IPS-18c (cell line): ENCODE data around the gene C1QTNF4.
"Not testable (repeated sequence)": the region's sequence is repeated elsewhere in the genome, so short reads cannot be mapped to it uniquely, and the experiment has no call there.

Experiments
- H3K4me3 ChIP-seq: 2 replicates; pipeline ENCODE4 v1.7.0; 2013; ENCODE audit warnings: low read depth, mild to moderate bottlenecking, low read length, moderate library complexity; ENCODE audit not compliant: insufficient read depth
- H3K9me3 ChIP-seq: one replicate; pipeline ENCODE4 v1.6.1; 2013; ENCODE audit warnings: mild to moderate bottlenecking, low read length, moderate library complexity; ENCODE audit not compliant: control insufficient read depth, insufficient read depth

Gene C1QTNF4

GRCh38 chr11:47593934-47594855 lies at the start of gene C1QTNF4:
TSS of gene C1QTNF4 (minus strand) at chr11:47594411. CDS start at chr11:47590810, 3,601 bp downstream.
- Histone ChIP-seq H3K9me3 (no peaks in the 10 kb centered on the region), H3K4me3 (peak within 1 kb of the TSS; percentile 84)

GRCh38 chr11:47642099-47642855 lies 48.1 kb upstream of the C1QTNF4 start, which contains the start of gene MTCH2:
TSS of gene MTCH2 (minus strand) at chr11:47642559. CDS start at chr11:47642465, 94 bp downstream.
- peak within 1 kb of the TSS; percentile 98 for H3K4me3 ChIP-seq

GRCh38 chr11:47641600-47642098 lies 47.4 kb upstream of the C1QTNF4 start:
- peak overlapping the region; percentile 98 for H3K4me3 ChIP-seq
- H3K9me3 ChIP-seq = no peaks in the 10 kb centered on the region

More at GRCh38 chr11:47642099-47642855, 48.1 kb upstream of the C1QTNF4 start, which contains the start of gene MTCH2:
- H3K9me3 ChIP-seq = no peaks in the 10 kb centered on the region

- H3K4me3 ChIP-seq, H3K9me3 ChIP-seq: not testable (repeated sequence)
Measured at GRCh38 chr11:47640506-47640905, 46.3 kb upstream of the C1QTNF4 start.

- H3K9me3 ChIP-seq, H3K4me3 ChIP-seq: not testable (repeated sequence)
Measured at GRCh38 chr11:47636331-47636730, 42.1 kb upstream of the C1QTNF4 start.

DNA sequence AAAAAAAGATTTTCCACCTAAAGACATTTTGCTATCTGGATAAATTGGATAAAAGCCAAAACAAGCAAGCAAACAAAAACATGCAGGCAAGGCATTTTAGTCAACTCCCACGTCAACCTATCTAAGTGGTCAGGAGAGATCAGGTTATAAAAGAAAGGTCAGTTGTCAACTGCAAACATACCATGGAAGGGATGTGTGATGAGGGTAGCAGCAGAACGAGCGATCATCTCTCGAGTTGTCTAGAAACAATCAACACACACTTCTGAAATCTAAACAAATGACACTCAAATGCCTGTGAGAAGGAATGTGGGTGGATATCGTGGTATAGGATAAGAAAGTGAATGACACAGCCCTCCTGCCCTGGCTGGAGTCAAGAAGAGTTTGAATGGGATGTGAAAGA lies 37.3 kb upstream of the C1QTNF4 start:
- no peaks in the 10 kb centered on the region for H3K9me3 ChIP-seq
- H3K4me3 ChIP-seq = no peak overlapping the region

- H3K9me3 ChIP-seq = no peaks in the 10 kb centered on the region
- H3K4me3 ChIP-seq = no peak overlapping the region
Measured at GRCh38 chr11:47628026-47628425, 33.8 kb upstream of the C1QTNF4 start.

DNA sequence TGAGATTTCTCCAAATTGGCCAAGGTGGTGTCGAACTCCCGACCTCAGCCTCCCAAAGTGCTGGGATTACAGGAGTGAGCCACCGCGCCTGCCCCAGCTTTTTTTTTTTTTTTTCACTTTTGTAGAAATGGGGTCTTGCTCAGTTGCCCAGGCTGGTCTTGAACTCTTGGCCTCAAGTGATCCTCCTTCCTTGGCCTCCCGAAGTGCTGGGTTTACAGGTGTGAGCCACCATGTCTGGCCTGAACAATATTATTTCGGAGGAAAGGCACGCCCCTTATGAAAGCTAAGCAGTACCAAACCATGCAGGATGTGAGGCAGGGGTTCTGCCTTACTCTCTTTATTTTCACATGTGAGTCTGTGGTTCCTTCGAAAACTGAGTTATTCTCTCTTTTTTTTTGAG lies 32.0 kb upstream of the C1QTNF4 start:
- H3K4me3 ChIP-seq = no peak overlapping the region

GRCh38 chr11:47620836-47621378 lies 26.7 kb upstream of the C1QTNF4 start:
- Histone ChIP-seq H3K4me3 (no peak overlapping the region), H3K9me3 (no peaks in the 10 kb centered on the region)

More for the DNA sequence above, 32.0 kb upstream of the C1QTNF4 start:
- no peaks in the 10 kb centered on the region for H3K9me3 ChIP-seq

DNA sequence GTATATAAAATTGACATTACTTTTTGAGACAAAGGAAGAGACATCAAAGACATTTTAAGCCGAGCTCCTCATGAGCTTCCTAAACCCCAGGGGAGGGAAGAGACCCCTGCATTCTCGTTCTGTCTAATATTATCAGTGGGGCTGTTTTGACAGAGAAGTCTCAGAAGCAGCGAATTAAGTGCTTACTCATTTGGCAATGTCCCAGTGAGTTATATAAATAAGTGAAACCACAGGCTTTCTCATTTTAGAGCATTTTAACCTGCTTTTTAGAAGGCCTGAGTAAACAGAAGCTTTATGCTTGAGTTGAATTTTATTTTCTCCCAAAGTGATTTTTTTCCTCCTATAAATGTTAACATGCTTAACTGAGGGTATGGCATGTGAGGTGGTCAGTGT lies 23.2 kb upstream of the C1QTNF4 start:
- no peaks in the 10 kb centered on the region for H3K9me3 ChIP-seq
- H3K4me3 ChIP-seq = no peak overlapping the region

DNA sequence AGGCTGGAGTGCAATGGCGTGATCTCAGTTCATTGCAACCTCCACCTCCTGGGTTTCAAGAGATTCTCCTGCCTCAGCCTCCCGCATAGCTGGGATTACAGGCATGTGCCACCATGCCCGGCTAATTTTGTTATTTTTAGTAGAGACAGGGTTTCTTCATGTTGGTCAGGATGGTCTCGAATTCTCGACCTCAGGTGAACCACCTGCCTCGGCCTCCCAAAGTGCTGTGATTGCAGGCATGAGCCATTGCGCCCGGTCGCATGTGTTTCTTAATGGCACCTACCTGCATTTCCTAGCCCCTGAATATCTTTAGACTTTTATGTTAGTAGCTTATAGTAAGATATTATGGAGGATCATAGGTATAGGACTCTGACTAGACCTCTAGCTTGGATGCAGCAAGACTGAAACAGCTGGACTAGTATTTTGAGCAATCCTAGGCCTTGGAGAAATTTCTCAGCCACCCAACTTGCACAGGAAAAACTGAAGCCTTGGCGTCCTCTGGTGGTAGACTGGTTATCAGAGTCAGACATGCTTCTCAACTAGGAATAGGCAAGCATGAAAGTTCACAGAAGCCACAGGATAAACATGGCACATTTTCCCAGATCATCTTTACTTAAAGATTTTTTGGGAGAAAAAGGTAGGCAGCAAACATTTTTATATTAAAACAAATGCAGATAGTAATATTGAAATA lies 22.7 kb upstream of the C1QTNF4 start:
- Histone ChIP-seq H3K4me3 (no peak overlapping the region), H3K9me3 (no peaks in the 10 kb centered on the region)

GRCh38 chr11:47615249-47615648 lies 21.0 kb upstream of the C1QTNF4 start:
- no peaks in the 10 kb centered on the region for H3K9me3 ChIP-seq
- no peak overlapping the region for H3K4me3 ChIP-seq

- Histone ChIP-seq H3K4me3 (no peak overlapping the region), H3K9me3 (no peaks in the 10 kb centered on the region)
Measured at GRCh38 chr11:47611348-47611794, 17.2 kb upstream of the C1QTNF4 start.

GRCh38 chr11:47609675-47610074 lies 15.5 kb upstream of the C1QTNF4 start:
- Histone ChIP-seq H3K4me3 (no peak overlapping the region), H3K9me3 (no peaks in the 10 kb centered on the region)

GRCh38 chr11:47607380-47607779 lies 13.2 kb upstream of the C1QTNF4 start:
- Histone ChIP-seq H3K4me3 (no peak overlapping the region), H3K9me3 (no peaks in the 10 kb centered on the region)

DNA sequence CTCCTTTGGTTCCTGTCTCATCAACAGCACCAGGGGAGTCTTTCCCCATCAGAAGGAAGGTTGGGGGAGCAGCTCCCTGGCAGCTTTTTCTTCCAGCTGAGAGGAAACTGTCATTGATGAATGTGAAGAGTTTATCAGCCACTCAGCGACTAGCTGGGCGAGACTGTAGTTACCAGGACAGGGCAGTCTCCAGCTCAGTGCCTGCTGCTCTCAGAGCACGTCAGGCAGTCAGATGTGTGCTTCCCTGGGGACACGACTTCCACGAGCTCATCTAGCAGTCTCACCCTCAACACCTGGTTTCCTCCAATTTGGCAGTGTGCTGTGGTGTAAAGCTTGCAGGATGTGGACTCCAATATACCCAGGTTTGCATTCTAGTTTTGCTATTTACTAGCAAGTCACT lies 12.5 kb upstream of the C1QTNF4 start:
- Histone ChIP-seq H3K9me3 (no peaks in the 10 kb centered on the region), H3K4me3 (no peak overlapping the region)

DNA sequence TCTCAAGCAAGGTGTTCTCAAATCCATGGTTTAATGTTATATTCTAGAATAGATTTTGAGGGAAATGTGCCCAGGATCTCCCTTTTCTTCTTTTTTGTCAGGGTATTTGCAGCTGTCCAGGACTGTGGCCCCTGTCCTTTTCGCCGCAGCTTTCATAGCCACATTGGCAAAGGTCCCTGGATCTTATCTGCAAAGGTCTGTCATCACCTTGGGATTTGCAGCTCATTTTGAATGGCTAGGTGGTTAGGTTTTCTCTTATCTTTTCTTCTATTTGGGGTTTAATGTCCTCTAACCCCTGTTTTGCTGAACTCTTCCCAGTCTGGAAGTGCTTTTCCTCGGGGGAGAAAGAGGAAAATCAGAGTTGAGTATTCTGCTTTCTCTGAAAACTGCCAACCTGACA lies 11.7 kb upstream of the C1QTNF4 start:
- Histone ChIP-seq H3K9me3 (no peaks in the 10 kb centered on the region), H3K4me3 (no peak overlapping the region)
